ENCODE results near the gene TPPP3. TPM values are rescaled to one million over a fixed set of nuclear protein-coding genes. Genes with fewer than 3 reads are reported as not detected.

TPPP3 gene
- total RNA-seq: under 1 TPM in 1 of 2 donors, not detected in 1; 0.19 TPM

- no peaks in the 10 kb centered on the region for H3K9me3 Mint-ChIP-seq
- ATAC-seq (replicated peaks): peak; percentile 64
- H3K4me3 Mint-ChIP-seq: peak within 1 kb of the TSS; percentile 72
- H3K4me1 Mint-ChIP-seq: peaks cover 9% of the 10 kb centered on the region
- H3K36me3 Mint-ChIP-seq (ENCODE audit: low read depth): no peaks in the 10 kb centered on the region
- H3K27ac Mint-ChIP-seq: no peak within 1 kb of the TSS
- H3K27me3 Mint-ChIP-seq: peaks cover 25% of the 10 kb centered on the region
Observed at GRCh38 chr16:67393111-67393787, at the start of gene TPPP3. TPPP3 (minus strand) TSS chr16:67393498; CDS start chr16:67391111, 2,387 bp downstream.

GRCh38 chr16:67442581-67443255, 49.4 kb upstream of the TPPP3 start:
- Mint-ChIP-seq H3K4me3 (no peak overlapping the region), H3K36me3 (ENCODE audit: low read depth) (peaks cover 21% of the 10 kb centered on the region), H3K9me3 (no peaks in the 10 kb centered on the region), H3K27me3 (no peaks in the 10 kb centered on the region), H3K4me1 (peaks cover 4% of the 10 kb centered on the region), H3K27ac (no peak overlapping the region)
- no peak for ATAC-seq (replicated peaks)

GRCh38 chr16:67441907-67442306, 48.6 kb upstream of the TPPP3 start:
- H3K36me3 Mint-ChIP-seq (ENCODE audit: low read depth): peaks cover 24% of the 10 kb centered on the region
- H3K9me3 Mint-ChIP-seq: no peaks in the 10 kb centered on the region
- no peak for ATAC-seq (replicated peaks)
- H3K27me3 Mint-ChIP-seq: no peaks in the 10 kb centered on the region
- H3K27ac Mint-ChIP-seq: peak overlapping the region; percentile 31
- peaks cover 4% of the 10 kb centered on the region for H3K4me1 Mint-ChIP-seq
- H3K4me3 Mint-ChIP-seq: no peak overlapping the region

GRCh38 chr16:67441271-67441753, 48.0 kb upstream of the TPPP3 start:
- H3K4me1 Mint-ChIP-seq: no peaks in the 10 kb centered on the region
- H3K4me3 Mint-ChIP-seq: no peak overlapping the region
- peaks cover 28% of the 10 kb centered on the region for H3K36me3 Mint-ChIP-seq (ENCODE audit: low read depth)

GRCh38 chr16:67438824-67439393, 45.6 kb upstream of the TPPP3 start:
- ATAC-seq (replicated peaks): no peak

More at GRCh38 chr16:67441271-67441753, 48.0 kb upstream of the TPPP3 start:
- H3K27ac Mint-ChIP-seq: peak overlapping the region; percentile 31
- no peak for ATAC-seq (replicated peaks)
- H3K9me3 Mint-ChIP-seq: no peaks in the 10 kb centered on the region
- H3K27me3 Mint-ChIP-seq: no peaks in the 10 kb centered on the region

GRCh38 chr16:67438098-67438791, 44.9 kb upstream of the TPPP3 start:
- H3K27ac Mint-ChIP-seq: peak overlapping the region; percentile 68
- H3K4me3 Mint-ChIP-seq: no peak overlapping the region
- no peaks in the 10 kb centered on the region for H3K4me1 Mint-ChIP-seq

More at GRCh38 chr16:67438824-67439393, 45.6 kb upstream of the TPPP3 start:
- Mint-ChIP-seq H3K36me3 (ENCODE audit: low read depth) (peaks cover 21% of the 10 kb centered on the region), H3K27ac (peak overlapping the region; percentile 12), H3K9me3 (no peaks in the 10 kb centered on the region), H3K4me1 (no peaks in the 10 kb centered on the region), H3K4me3 (no peak overlapping the region), H3K27me3 (no peaks in the 10 kb centered on the region)

GRCh38 chr16:67437513-67437912, 44.2 kb upstream of the TPPP3 start:
- H3K27me3 Mint-ChIP-seq: no peaks in the 10 kb centered on the region
- no peaks in the 10 kb centered on the region for H3K9me3 Mint-ChIP-seq
- peak; percentile 35 for ATAC-seq (replicated peaks)
- H3K27ac Mint-ChIP-seq: peak overlapping the region; percentile 68
- H3K4me1 Mint-ChIP-seq: no peaks in the 10 kb centered on the region
- H3K36me3 Mint-ChIP-seq (ENCODE audit: low read depth): peaks cover 21% of the 10 kb centered on the region
- no peak overlapping the region for H3K4me3 Mint-ChIP-seq

More at GRCh38 chr16:67438098-67438791, 44.9 kb upstream of the TPPP3 start:
- ATAC-seq (replicated peaks): no peak
- H3K9me3 Mint-ChIP-seq: no peaks in the 10 kb centered on the region
- H3K27me3 Mint-ChIP-seq: no peaks in the 10 kb centered on the region
- peaks cover 21% of the 10 kb centered on the region for H3K36me3 Mint-ChIP-seq (ENCODE audit: low read depth)

- H3K4me1 Mint-ChIP-seq: no peaks in the 10 kb centered on the region
- peaks cover 21% of the 10 kb centered on the region for H3K36me3 Mint-ChIP-seq (ENCODE audit: low read depth)
- H3K9me3 Mint-ChIP-seq: no peaks in the 10 kb centered on the region
- no peaks in the 10 kb centered on the region for H3K27me3 Mint-ChIP-seq
- peak overlapping the region; percentile 68 for H3K27ac Mint-ChIP-seq
- no peak overlapping the region for H3K4me3 Mint-ChIP-seq
- ATAC-seq (replicated peaks): no peak
Observed at GRCh38 chr16:67436640-67437193, 43.4 kb upstream of the TPPP3 start.

GRCh38 chr16:67435758-67436164, 42.5 kb upstream of the TPPP3 start:
- peaks cover 21% of the 10 kb centered on the region for H3K36me3 Mint-ChIP-seq (ENCODE audit: low read depth)
- H3K27ac Mint-ChIP-seq: no peak overlapping the region
- H3K4me1 Mint-ChIP-seq: no peaks in the 10 kb centered on the region
- H3K27me3 Mint-ChIP-seq: no peaks in the 10 kb centered on the region
- H3K4me3 Mint-ChIP-seq: no peak overlapping the region
- H3K9me3 Mint-ChIP-seq: no peaks in the 10 kb centered on the region
- no peak for ATAC-seq (replicated peaks)

- Mint-ChIP-seq H3K9me3 (no peaks in the 10 kb centered on the region), H3K4me3 (no peak overlapping the region), H3K4me1 (no peaks in the 10 kb centered on the region), H3K27ac (no peak overlapping the region), H3K36me3 (ENCODE audit: low read depth) (peaks cover 12% of the 10 kb centered on the region), H3K27me3 (peaks cover 16% of the 10 kb centered on the region)
- ATAC-seq (replicated peaks): no peak
Observed at GRCh38 chr16:67433131-67433719, 39.9 kb upstream of the TPPP3 start.

GRCh38 chr16:67432506-67432890, 39.2 kb upstream of the TPPP3 start:
- Mint-ChIP-seq H3K36me3 (ENCODE audit: low read depth) (peaks cover 5% of the 10 kb centered on the region), H3K9me3 (no peaks in the 10 kb centered on the region), H3K4me3 (no peak overlapping the region), H3K27me3 (peaks cover 16% of the 10 kb centered on the region), H3K4me1 (no peaks in the 10 kb centered on the region), H3K27ac (no peak overlapping the region)
- no peak for ATAC-seq (replicated peaks)

GRCh38 chr16:67431775-67432505, 38.6 kb upstream of the TPPP3 start:
- Mint-ChIP-seq H3K9me3 (no peaks in the 10 kb centered on the region), H3K27ac (no peak overlapping the region), H3K4me3 (peak overlapping the region; percentile 44), H3K4me1 (no peaks in the 10 kb centered on the region), H3K27me3 (peaks cover 19% of the 10 kb centered on the region), H3K36me3 (ENCODE audit: low read depth) (peaks cover 4% of the 10 kb centered on the region)
- no peak for ATAC-seq (replicated peaks)

GRCh38 chr16:67430977-67431774, 37.9 kb upstream of the TPPP3 start, which contains the start of gene HSD11B2:
HSD11B2 (plus strand) TSS chr16:67431121; CDS start chr16:67431249, 128 bp downstream.
- Mint-ChIP-seq H3K9me3 (no peaks in the 10 kb centered on the region), H3K36me3 (ENCODE audit: low read depth) (no peaks in the 10 kb centered on the region), H3K4me1 (no peaks in the 10 kb centered on the region), H3K27ac (no peak within 1 kb of the TSS), H3K27me3 (peaks cover 25% of the 10 kb centered on the region), H3K4me3 (peak within 1 kb of the TSS; percentile 72)
- ATAC-seq (replicated peaks): peak; percentile 72

Measured in activated T-helper 17 cell treated with anti-CD3 and anti-CD28 coated beads, Interleukin-2, amount 50 U/mL, for 72 hours (primary cell).